ENCODE results near the gene OR52H1. TPM values are rescaled to one million over a fixed set of nuclear protein-coding genes. Genes with fewer than 3 reads are reported as not detected.

Gene OR52H1
- 10 to 100 TPM in 1 of 4 donors, 1 to 10 TPM in 2, not detected in 1; 2.1 to 13.8 (median 2.1) TPM for total RNA-seq

- H3K4me3 ChIP-seq = no peak within 1 kb of the TSS
- no peaks in the 10 kb centered on the region for H3K36me3 ChIP-seq
- DNase-seq = no peak
- H3K4me1 ChIP-seq = no peaks in the 10 kb centered on the region
- H3K9me3 ChIP-seq = no peaks in the 10 kb centered on the region
- intact Hi-C loops (cut with DNase I; ENCODE audit: low total_unique reads) = no loop called here
- TF ChIP-seq POLR2A (IDR thresholded peaks at IDR 0.05) = no peak
- TF ChIP-seq CTCF (IDR thresholded peaks at IDR 0.05) = no peak
- no peaks in the 10 kb centered on the region for H3K27me3 ChIP-seq
- no peak within 1 kb of the TSS for H3K27ac ChIP-seq
Measured at GRCh38 chr11:5548440-5548839, at the start of gene OR52H1. TSS of gene OR52H1 (minus strand) at chr11:5548540. CDS start at chr11:5545505, 3,035 bp downstream.

- intact Hi-C loops (cut with DNase I; ENCODE audit: low total_unique reads) = no loop called here
- Histone ChIP-seq H3K36me3 (no peaks in the 10 kb centered on the region), H3K4me1 (peaks cover 0 to 6% of the 10 kb centered on the region in 2 donors), H3K27me3 (no peaks in the 10 kb centered on the region), H3K9me3 (no peaks in the 10 kb centered on the region), H3K4me3 (no peak overlapping the region), H3K27ac (no peak overlapping the region)
- DNase-seq = no peak
- TF ChIP-seq POLR2A (IDR thresholded peaks at IDR 0.05) (no peak), CTCF (IDR thresholded peaks at IDR 0.05) (no peak)
Measured at GRCh38 chr11:5597953-5598352, 49.6 kb upstream of the OR52H1 start.

GRCh38 chr11:5596607-5597201 is 48.4 kb upstream of the OR52H1 start, which contains the start of gene TRIM6:
TSS of gene TRIM6 (plus strand) at chr11:5596637. CDS start at chr11:5596898, 261 bp downstream.
- H3K4me3 ChIP-seq = peak within 1 kb of the TSS; percentile 40 to 47
- H3K27me3 ChIP-seq = no peaks in the 10 kb centered on the region
- peaks cover 0 to 6% of the 10 kb centered on the region in 2 donors for H3K4me1 ChIP-seq
- TF ChIP-seq POLR2A (IDR thresholded peaks at IDR 0.05) = no peak
- no peak for TF ChIP-seq CTCF (IDR thresholded peaks at IDR 0.05)
- intact Hi-C loops (cut with DNase I; ENCODE audit: low total_unique reads) = no loop called here
- H3K9me3 ChIP-seq = no peaks in the 10 kb centered on the region
- H3K27ac ChIP-seq = peak within 1 kb of the TSS; percentile 81 to 84
- H3K36me3 ChIP-seq = no peaks in the 10 kb centered on the region
- DNase-seq = peak; percentile 59 to 62

GRCh38 chr11:5593146-5593545 is 44.8 kb upstream of the OR52H1 start:
- Histone ChIP-seq H3K36me3 (no peaks in the 10 kb centered on the region), H3K27ac (peak overlapping the region in 1 of 2 donors; percentile 20), H3K27me3 (no peaks in the 10 kb centered on the region), H3K4me3 (no peak overlapping the region), H3K4me1 (peaks cover 0 to 6% of the 10 kb centered on the region in 2 donors), H3K9me3 (no peaks in the 10 kb centered on the region)
- no peak for DNase-seq
- intact Hi-C loops (cut with DNase I; ENCODE audit: low total_unique reads) = no loop called here
- no peak for TF ChIP-seq CTCF (IDR thresholded peaks at IDR 0.05)
- no peak for TF ChIP-seq POLR2A (IDR thresholded peaks at IDR 0.05)

GRCh38 chr11:5592615-5593014 is 44.3 kb upstream of the OR52H1 start:
- no peak overlapping the region for H3K27ac ChIP-seq
- TF ChIP-seq CTCF (IDR thresholded peaks at IDR 0.05) (no peak), POLR2A (IDR thresholded peaks at IDR 0.05) (no peak)
- intact Hi-C loops (cut with DNase I; ENCODE audit: low total_unique reads) = no loop called here

More at GRCh38 chr11:5592615-5593014, 44.3 kb upstream of the OR52H1 start:
- Histone ChIP-seq H3K4me3 (no peak overlapping the region), H3K27me3 (no peaks in the 10 kb centered on the region), H3K9me3 (no peaks in the 10 kb centered on the region), H3K36me3 (no peaks in the 10 kb centered on the region), H3K4me1 (peaks cover 0 to 2% of the 10 kb centered on the region in 2 donors)
- DNase-seq = no peak

All from uterus (tissue), 4 donors.